NCI-H524 treated with DMSO at 0.1 percent for 48 hours (cell line): ENCODE results near the gene GARIN3.

ENCODE experiments used
- DNase-seq: peaks from one replicate; lab custom pipeline; 2025; lab: John Stamatoyannopoulos, UW

Gene GARIN3

GRCh38 chr5:157148734-157149615 lies 17.1 kb downstream of the GARIN3 start:
- peak; percentile 32 for DNase-seq

- DNase-seq = peak; percentile 15
Measured at GRCh38 chr5:157143127-157143971, 22.7 kb downstream of the GARIN3 start.

GRCh38 chr5:157142317-157143126 lies 23.5 kb downstream of the GARIN3 start, which contains the start of gene MED7:
MED7 (minus strand) TSS chr5:157142865; CDS start chr5:157139431, 3,434 bp downstream.
- peak; percentile 94 for DNase-seq

GRCh38 chr5:157137691-157138090 lies 28.4 kb downstream of the GARIN3 start:
- no peak for DNase-seq

- no peak for DNase-seq
Measured at GRCh38 chr5:157132281-157132612, 33.8 kb downstream of the GARIN3 start.

- DNase-seq = peak; percentile 70
Measured at GRCh38 chr5:157130925-157131324, 35.1 kb downstream of the GARIN3 start.

GRCh38 chr5:157121709-157122108 lies 44.4 kb downstream of the GARIN3 start:
- DNase-seq = no peak

- DNase-seq = no peak
Measured at GRCh38 chr5:157120102-157120501, 46.0 kb downstream of the GARIN3 start.

GRCh38 chr5:157116483-157116954 lies 49.5 kb downstream of the GARIN3 start:
- DNase-seq = no peak

GRCh38 chr5:157115502-157115901 lies 50.6 kb downstream of the GARIN3 start:
- DNase-seq = no peak

- DNase-seq = no peak
Measured at GRCh38 chr5:157115012-157115411, 51.1 kb downstream of the GARIN3 start.

- no peak for DNase-seq
Measured at GRCh38 chr5:157113002-157113401, 53.1 kb downstream of the GARIN3 start.
